ENCODE data around the gene NFATC2.

NFATC2 gene

DNA sequence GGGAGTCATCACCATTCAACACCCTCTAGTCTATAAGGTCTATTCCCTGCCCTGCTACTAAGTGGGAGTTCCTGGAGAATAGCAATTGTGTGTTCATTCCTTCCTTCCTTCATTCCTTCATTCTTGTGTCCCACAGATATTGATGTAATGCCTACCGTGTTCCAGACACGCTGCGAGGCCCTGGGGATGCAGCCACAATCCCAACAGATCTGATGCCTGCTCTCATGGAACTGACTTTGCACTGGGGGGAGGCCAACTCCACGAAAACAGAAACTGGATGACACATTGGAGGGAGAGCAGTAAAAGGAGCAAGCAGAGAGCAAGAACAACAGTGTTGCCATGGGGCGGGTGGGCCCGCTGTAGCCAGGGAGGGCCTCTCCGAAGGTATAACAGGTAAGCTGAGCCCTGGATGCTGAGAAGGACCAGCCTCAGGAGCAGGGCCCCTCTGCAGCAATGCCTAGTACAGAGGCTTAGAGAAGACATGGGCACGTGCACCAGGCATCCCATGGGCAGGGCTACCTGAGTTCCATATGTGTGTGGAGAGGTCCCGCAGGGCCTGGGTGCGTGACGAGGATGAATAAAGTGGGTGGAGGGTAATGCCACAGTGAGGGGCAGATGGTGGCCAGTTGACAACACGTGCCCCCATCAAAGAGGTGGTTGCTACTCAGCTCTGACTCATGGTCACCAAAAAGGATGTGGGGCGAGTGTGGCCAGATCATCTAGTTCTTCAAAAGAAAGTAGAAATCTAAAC, 173.9 kb downstream of the NFATC2 start:
- DNase-seq, result no peak

DNA sequence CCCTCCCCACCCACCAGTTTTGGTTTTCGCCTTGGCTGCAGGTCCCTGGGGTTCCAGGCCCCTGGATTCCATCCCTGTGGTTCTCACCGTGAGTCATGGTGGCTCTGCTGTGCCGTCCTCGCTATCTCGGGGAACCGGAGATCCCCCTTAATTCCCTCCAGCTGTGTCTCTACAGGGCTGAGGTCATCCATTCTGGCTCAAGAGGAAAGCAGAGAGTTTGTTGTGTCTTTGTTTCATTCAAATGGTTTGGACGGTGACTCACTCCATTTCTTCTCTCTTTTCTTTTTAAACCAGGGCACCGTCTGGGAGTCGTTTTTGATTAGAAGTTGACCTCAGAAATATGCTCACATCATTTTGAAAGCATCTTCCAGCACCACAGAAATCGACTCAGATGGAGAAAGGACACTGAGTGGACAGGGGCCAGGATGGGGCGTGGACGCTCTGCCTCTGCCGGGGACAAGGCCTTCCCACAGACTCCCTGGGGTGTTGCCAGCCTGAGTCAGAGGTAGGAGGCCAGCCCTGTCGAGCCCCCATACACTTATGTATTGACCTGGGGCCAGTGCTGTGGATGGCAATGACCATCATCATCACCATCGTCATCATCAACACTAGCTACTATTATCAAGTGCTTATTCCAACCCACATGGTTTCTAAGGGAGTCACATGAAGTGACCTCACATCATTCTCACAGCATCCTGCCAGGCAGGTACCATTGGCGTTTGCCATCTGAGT, 176.2 kb downstream of the NFATC2 start:
- DNase-seq, result no peak

DNA sequence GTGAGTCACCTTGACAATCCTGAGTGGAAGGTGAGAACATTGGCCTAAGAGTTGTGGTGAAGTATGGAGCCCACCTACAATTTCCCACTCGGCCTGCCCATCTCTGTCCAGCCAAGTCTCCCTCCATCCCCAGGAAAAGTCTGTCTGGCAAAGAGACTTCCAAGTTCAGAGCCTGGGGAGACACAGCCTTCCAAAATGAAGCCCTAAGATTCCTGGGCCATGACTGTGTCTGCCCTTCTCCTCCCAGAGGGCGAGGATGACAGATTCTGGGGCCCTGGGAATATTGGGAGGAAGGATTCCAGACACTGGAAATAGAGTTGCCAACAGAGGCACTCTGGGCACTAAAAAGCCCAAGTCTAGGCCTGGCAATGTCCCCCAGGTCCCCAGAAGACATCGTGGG, 176.8 kb downstream of the NFATC2 start:
- DNase-seq, result no peak

DNA sequence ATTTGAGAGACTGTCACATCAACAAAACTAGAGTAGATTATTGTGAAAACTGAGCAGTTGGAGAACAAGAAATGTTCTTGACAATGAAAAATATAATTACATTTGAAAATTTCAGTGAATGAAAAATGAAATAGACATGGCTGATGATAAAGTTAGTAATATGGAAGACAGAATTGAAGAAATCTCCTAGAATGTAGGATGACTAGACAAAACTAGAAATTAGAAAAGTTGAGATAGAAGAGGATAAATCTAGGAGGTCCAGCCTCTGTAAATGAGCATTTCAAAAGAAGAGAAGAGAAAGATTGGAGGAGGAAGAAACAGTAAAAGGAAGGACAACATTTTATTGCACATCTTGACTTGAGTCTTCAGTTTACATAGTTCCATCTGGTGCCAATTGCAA, 178.7 kb downstream of the NFATC2 start:
- DNase-seq, result no peak

DNA sequence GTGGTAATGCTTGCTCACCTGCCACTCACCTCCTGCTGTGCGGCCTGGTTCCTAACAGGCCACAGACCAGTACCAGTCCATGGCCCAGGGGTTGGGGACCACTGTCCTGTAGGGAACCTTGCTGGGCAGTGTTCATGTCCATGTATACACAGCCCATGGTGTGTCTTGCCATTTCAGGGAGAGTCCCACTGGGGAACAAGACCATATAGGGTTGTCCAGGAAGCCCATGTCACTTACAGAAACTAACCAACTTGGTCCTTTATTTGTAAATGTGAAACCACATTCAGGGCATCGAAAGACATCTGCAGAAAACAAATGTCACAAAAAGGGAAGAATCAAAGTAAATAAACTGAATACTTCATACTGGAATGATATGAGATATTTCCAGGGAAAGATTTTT, 179.1 kb downstream of the NFATC2 start:
- DNase-seq, result no peak

DNA sequence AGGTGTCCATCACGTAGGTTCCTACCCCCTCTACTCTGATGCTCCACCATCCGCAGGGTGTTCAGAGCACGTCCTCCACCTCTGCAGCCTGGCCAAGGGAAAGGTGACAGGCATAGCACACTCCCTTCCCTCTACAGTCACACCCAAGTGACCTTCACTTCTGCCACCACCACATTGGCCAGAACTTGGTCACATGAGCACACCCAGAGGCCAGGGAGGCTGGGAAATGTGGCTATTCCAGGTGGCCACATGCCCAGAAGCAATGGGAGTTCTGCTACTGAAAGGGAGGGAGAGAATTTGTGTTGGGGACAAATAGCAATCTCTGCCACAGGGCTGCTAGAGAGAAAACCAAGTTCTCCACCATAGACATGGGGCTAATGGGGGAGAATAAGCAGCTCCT, 180.3 kb downstream of the NFATC2 start:
- DNase-seq, result no peak

DNA sequence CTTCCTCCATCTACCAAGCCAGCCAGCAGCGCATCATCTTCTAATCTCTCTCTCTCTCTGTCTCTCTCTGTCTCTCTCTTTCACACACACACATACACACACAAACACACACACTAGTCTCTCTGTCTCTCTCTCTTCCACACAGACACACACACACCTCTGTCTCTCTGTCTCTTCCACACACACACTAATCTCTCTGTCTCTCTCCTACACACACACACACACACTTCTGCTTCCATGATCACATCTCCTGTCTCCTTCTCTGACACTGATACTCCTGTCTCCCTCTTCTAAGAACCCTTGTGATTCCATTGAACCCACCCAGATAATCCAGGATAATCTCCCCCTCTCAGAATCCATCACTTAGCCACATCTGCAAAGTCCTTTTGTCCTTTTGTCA, 181.3 kb downstream of the NFATC2 start:
- no peak for DNase-seq

DNA sequence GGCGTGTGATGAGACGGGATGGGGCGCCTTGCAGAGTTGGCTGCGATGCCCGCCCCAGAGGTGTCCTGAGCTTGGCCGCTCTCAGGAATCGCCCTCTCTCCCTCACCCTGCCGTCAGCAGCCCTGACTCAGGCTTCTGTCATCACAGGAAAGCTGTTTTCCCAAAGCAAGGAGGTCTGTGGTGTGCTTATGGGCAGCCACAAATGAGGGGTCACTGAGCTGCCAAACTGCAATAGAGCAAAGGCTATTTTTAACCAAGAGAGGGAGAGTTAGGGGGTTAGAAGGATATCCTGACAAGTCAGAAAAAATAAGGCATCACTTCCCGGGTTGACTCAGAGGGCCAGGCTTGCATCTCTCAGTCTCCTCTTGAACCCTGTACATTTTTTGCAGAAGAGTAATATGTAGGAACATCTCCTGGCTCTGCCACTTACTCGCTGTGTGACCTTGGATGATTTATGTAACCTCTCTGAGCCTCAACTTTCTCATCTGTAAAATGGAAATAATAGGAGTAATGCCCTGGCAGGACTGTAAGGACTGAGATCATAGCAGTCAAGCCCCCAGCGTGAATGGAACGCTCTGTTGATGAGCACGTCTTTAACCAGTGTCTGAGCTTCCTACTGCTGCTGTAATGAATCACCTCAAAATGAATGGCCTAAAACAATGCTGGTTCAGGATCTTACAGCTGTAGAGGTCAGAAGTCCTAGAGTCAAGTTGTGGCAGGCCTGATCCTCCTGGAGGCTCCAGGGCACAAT, 181.9 kb downstream of the NFATC2 start:
- DNase-seq, result no peak

DNA sequence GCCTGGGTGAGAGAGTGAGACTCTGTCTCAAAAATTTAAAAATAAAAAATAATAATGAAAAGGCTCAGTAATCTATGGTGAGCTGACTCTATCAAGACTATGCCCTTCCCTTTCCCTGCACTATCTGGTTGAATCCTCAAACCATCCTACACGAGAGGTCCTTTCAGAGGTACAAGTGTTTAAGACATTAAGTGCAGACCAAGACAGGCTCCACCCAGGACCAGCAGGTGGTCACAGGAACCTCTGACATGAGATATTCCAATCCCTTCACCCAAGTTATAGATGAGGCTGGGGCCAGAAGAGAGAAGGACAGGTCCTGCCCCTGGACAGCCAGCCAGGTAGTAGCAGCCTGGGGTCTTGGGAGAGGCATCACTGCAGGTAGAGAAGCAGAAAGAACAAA, 182.6 kb downstream of the NFATC2 start:
- no peak for DNase-seq

DNA sequence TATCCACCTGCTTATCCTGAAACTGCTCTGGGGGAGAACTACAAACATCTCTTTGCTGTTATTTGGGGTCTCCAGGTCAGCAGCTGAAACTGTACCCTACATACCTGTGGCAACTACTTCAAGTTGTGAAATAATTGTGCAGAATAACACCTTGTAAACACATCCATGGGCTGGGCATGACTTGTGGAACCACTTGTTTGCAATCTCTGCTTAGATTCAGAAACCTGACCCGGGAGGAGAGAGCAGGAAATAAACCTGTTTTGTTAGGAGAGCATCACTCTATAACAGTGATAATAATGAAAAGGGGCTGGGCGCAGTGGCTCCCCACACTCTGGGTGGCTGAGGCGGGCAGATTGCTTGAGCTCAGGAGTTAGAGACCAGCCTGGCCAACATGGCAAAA, 183.1 kb downstream of the NFATC2 start:
- no peak for DNase-seq

DNA sequence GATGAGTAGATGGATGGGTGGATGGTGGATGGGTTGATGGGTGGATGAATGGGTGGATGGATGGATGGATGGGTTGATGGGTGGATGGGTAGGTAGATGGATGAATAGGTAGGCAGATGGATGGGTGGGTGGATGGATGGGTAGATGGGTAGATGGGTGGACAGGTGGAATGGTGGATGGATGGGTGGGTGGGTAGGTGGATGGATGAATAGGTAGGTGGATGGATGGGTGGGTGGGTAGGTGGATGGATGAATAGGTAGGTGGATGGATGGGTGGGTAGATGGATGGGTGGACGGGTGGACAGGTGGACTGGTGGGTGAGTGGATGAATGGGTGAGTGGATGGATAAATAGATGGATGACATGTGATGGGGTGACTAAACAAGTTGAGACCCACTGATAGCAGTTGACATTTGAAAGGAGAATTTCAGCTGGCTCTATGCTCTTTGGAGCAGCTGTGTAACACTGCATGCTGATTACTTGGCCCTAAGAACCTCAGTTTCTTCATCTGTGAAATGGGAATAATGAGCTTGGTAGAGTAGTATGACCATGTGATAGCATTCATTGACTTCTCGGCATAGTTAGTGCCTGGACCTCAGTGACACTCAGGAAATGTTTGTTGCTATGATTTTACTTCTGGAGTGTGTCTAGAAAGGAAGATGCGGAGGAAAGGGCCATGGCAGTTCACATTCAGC, 184.3 kb downstream of the NFATC2 start:
- DNase-seq, result no peak

DNA sequence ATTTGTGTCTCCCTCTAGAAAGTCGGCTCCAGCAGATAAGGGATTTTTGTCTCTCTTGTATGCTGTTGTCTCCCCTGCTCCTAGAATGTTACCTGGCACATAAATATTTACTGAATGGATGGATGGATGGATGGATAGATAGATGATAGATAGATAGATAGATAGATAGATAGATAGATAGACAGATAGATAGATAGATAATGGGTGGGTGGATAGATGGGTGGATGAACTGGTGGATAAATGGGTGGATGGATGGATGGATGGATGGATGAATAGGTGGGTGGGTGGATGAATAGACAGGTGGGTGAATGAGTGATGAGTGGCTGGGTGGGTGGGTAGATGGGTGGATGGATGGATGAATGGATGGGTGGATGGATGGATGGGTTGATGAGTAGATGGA, 185.0 kb downstream of the NFATC2 start:
- no peak for DNase-seq

DNA sequence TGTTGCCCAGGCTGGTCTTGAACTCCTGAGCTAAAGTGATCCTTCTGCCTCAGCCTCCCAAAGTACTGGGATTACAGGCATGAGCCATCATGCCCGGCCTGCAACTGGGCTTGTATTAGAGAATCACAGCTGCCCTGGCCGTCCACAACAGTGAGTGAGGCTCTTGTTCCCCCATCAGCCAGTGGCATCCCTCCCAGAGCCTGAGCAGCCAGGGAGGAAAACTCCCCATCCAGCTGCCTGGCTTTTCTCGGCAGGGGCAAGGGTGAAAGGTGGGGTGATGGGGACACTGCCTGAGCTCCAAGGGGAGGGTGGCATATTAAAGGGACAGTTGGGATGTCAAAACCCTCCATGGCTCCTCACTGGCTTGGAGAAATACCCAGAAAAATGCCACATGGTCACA, 185.6 kb downstream of the NFATC2 start:
- DNase-seq, result no peak

DNA sequence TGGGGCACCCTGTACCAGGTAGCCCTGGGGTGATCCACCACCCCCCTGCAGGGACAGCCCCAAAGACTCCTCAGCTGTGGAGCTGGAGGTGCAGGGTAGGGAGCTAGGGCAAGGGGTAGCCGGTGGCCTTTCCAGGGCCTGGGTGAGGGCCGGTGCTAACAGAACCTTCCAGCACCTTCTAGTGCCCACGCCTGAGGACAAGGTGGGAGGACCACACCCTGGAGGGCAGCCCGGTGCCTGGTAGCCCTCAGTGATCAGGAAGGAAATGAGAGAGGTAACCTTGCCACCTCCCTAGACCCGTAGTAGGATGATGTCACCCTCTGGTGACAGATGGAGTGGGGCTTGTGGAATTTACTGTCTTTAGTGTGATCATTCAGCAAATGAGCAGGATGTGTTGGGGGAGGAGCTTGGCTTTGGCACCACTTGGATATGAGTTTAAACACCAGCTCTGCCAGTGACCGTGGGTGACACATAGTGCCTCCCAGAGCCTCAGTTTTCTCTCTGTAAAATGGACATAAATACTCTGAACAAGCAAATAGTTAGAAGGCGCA, 187.7 kb downstream of the NFATC2 start:
- DNase-seq, result no peak

DNA sequence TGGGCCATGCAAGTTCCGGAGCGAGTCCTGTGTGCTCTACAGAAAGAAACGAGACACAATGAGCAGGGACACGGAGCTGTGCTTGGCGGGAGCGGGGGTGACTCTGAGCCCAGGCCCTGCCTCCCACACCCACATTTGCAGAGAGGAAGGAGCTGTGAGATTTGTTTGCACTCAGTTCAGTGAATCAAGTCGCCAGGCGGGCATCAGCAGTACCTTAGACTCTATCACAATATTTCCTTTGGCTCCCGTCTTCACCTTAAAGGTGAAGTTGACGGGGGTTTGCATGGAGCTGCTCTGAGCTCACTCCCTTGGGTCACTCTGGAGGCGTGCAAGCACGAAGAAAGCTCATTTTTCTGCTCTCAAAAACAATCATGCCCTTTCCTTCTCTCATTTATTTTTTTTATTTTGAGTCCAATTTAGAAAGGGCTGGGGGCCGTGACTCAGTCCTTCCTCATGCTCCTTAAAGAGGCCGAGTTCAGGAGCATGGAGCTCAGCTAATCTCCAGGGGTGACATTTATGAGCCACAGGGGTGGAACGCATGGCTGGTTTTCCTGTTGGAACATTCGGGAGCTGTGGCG, 188.2 kb downstream of the NFATC2 start:
- DNase-seq, result no peak

DNA sequence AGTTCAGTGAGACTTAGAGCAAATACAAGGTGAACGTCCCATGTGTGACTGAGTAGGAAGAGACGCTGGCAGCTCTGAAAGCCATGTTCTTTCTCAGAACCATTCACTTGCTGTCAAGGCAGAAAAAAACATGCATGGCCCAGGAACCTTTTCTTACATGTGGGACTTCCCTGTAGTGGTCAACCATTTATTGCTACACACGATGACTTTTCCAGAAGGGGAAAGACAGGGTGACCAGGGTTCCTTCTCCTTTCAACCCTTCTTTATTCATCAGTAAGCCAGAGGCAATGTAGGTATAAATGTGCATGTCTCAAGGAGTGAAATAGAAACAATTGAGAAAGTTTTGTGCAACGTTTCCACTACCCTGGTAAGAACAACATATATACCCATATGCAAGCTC, 189.0 kb downstream of the NFATC2 start:
- DNase-seq, result no peak

DNA sequence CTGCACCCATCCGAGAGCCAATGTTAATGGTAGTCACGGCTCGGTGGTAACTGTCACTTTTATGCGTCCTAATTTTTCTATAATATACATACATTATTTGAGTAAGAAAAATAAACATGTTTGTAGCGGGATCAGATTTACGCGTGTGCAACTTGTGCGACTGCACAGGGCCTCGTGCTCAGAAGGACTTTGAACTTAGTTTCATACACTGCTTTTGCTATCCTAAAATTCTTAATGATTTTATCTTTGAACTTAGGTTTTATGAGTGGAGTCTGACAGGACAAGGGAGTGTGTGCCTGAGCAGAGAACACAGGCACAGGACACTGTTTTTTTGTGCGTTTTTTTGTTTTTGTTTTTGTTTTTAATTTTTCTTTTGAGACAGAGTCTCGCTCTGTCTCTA, 189.7 kb downstream of the NFATC2 start:
- no peak for DNase-seq

DNA sequence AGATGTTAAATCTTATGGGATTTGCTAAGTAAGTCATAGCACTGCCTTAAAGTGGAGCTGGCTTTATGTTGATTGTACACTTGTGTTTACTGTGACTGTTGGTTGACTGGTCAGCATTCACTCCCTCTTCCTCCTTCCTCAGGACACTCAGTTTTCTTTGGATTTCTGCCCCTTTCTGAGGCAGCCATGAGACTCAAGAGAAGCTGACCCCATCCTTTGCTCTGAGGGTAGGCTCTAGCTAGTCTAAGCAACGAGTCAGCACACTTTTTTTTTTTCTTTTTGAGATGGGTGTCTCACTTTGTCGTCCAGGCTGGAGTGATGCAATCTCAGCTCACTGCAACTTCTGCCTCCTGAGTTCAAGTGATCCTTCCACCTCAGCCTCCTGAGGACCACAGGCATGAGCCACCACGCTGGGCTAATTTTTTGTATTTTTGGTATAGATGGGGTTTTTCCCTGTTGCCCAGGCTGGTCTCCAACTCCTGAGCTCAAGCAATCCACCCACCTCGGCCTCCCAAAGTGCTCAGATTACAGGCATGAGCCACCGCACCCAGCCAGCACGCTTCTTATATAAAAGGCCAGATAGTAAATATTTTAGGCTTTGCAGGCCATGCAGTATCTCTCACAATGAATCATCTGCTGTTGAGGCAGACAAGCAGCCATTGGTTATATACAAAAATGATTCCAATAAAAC, 191.4 kb downstream of the NFATC2 start:
- no peak for DNase-seq

DNA sequence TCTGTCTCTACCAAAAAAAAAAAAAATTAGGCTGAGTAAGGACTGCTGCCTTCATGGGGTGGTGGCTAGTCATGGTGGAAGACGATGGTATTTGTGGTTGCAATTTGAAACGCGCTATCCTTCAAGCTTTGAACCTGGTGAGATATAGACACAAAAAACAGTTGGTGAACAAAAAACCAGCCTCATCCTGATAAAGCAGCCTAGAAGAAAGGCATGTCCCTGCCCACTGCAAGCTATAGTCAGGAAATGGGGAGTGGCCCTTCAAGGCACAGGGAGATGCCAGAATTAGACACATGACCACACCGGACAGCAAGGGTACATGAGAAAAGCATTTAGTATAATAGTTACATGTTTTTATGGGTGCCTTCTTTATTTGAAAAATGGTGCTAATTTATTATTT, 193.6 kb downstream of the NFATC2 start:
- DNase-seq, result no peak

DNA sequence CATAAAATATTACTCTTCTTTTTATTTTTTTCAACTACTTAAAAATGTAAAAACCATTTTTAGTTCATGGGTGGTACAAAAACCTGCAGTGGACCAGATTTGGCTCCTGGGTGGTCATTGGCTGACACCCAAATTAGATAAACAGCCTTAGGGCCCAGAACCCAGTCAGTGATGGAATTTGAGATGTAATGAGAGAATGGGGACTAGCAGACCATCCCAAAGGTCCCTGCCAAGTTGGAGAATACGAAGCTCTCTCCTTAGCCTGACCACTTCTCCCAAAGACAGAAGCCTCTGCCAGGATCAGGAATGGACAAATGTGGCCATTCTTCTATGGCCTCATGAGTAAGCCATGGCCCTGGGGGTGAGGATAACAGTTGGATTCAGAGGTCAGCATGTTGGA, 194.7 kb downstream of the NFATC2 start:
- no peak for DNase-seq

DNA sequence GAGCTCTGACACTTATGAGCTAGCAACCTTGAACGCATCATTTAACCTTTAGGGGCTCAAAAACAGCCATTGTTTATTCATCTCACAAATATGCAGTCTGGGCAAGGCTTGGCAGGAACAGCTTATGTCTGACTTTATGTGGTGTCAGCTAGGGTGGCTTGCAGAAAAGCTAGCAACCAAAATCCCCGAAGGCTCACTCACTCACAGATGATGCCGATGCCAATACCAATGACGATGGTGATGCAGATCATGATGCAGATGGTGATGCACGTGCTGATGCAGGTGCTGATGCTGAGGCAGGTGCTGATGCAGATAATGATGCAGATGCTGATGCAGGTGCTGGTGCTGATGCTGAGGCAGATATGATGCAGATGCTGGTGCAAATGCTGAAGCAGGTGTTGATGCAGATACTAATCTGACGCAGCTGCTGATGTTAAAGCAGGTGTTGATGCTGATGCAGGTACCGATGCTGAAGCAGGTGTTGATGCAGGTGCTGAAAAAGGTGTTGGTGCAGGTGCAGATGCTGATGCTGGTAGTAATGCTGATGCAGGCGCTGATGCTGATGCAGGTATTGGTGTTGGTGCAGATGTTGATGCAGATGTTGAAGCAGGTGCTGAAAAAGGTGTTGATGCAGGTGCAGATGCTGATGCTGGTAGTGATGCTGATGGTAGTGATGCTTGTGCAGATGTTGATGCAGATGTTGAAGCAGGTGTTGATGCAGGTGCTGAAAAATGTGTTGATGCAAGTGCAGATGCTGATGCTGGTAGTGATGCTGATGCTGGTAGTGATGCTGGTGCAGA, 195.6 kb downstream of the NFATC2 start:
- DNase-seq, result no peak

Data from cortex of kidney (tissue), 1 donor.